GM03348 (cell line): ENCODE results near the gene GUSB.
"Not testable (repeated sequence)": the region's sequence is repeated elsewhere in the genome, so short reads cannot be mapped to it uniquely, and the experiment has no call there.

Source experiments
- DNase-seq: peaks from one replicate; pipeline ENCODE4 v3.0.0; 2012; ENCODE audit warnings: low spot score

Gene GUSB

GRCh38 chr7:65981965-65982792 lies at the start of gene GUSB:
Gene GUSB, minus strand, starts transcription at chr7:65982213. Its CDS starts 30 bp downstream, at chr7:65982183.
- peak; percentile 97 for DNase-seq

GRCh38 chr7:66028342-66028741 lies 46.3 kb upstream of the GUSB start:
- DNase-seq, result not testable (repeated sequence)

GRCh38 chr7:66016131-66016461 lies 34.1 kb upstream of the GUSB start:
- no peak for DNase-seq

GRCh38 chr7:66015440-66016130 lies 33.6 kb upstream of the GUSB start:
- no peak for DNase-seq

- DNase-seq, result peak; percentile 69
Observed at GRCh38 chr7:66013938-66014337, 31.9 kb upstream of the GUSB start.

- no peak for DNase-seq
Observed at GRCh38 chr7:66007232-66007631, 25.2 kb upstream of the GUSB start.

GRCh38 chr7:66005115-66005671 lies 23.2 kb upstream of the GUSB start:
- DNase-seq, result not testable (repeated sequence)

GRCh38 chr7:66000823-66001417 lies 18.9 kb upstream of the GUSB start:
- not testable (repeated sequence) for DNase-seq

- DNase-seq, result not testable (repeated sequence)
Observed at GRCh38 chr7:65994984-65995383, 13.0 kb upstream of the GUSB start.

GRCh38 chr7:65992526-65992925 lies 10.5 kb upstream of the GUSB start:
- no peak for DNase-seq

- not testable (repeated sequence) for DNase-seq
Observed at GRCh38 chr7:65991829-65992228, 9.8 kb upstream of the GUSB start.

GRCh38 chr7:65989694-65990080 lies 7.7 kb upstream of the GUSB start:
- no peak for DNase-seq

- DNase-seq, result not testable (repeated sequence)
Observed at GRCh38 chr7:65988503-65988902, 6.5 kb upstream of the GUSB start.

GRCh38 chr7:65988084-65988483 lies 6.1 kb upstream of the GUSB start:
- no peak for DNase-seq

GRCh38 chr7:65983965-65984658 lies 2.1 kb upstream of the GUSB start:
- DNase-seq, result no peak

- DNase-seq, result no peak
Observed at GRCh38 chr7:65980478-65981250, 1.3 kb downstream of the GUSB start.

- DNase-seq, result no peak
Observed at GRCh38 chr7:65979583-65980477, 2.2 kb downstream of the GUSB start.

GRCh38 chr7:65978891-65979582 lies 3.0 kb downstream of the GUSB start:
- no peak for DNase-seq

GRCh38 chr7:65976659-65977196 lies 5.3 kb downstream of the GUSB start:
- no peak for DNase-seq
